Loucy (cell line): ENCODE measurements around the gene ATP5MG.

Experiments
- H2AFZ ChIP-seq: fragments of 200-600 bp; sonication (generic); 2 replicates; pipeline ENCODE4 v1.6.0; 2016; ENCODE audit warnings: antibody characterized with exemption, mild to moderate bottlenecking, low read length, moderate library complexity
- H3F3A ChIP-seq: fragments of 200-600 bp; 2 replicates; pipeline ENCODE4 v1.6.0; 2016; ENCODE audit warnings: antibody characterized with exemption, low read depth, mild to moderate bottlenecking
- H3K27me3 ChIP-seq: fragments of 200-600 bp; sonication (generic); 2 replicates; pipeline ENCODE4 v1.6.1; 2014; ENCODE audit warnings: low read length, mild to moderate bottlenecking; ENCODE audit not compliant: insufficient read depth, poor library complexity, severe bottlenecking
- H3K36me3 ChIP-seq: fragments of 200-600 bp; sonication (generic); 2 replicates; pipeline ENCODE4 v1.6.1; 2016; ENCODE audit warnings: low read length; ENCODE audit not compliant: insufficient read depth
- H3K4me1 ChIP-seq: fragments of 200-600 bp; sonication (generic); 2 replicates; pipeline ENCODE4 v1.5.1; 2014; ENCODE audit warnings: low read length, mild to moderate bottlenecking; ENCODE audit not compliant: insufficient read depth, poor library complexity, severe bottlenecking
- H3K4me2 ChIP-seq: fragments of 200-600 bp; sonication (generic); 2 replicates; pipeline ENCODE4 v1.6.0; 2014; ENCODE audit warnings: antibody characterized with exemption, low read length, low read depth, mild to moderate bottlenecking; ENCODE audit not compliant: poor library complexity, severe bottlenecking
- H3K4me3 ChIP-seq: fragments of 200-600 bp; sonication (generic); 2 replicates; pipeline ENCODE4 v1.5.1; 2014; ENCODE audit warnings: low read length, mild to moderate bottlenecking, mixed read lengths; ENCODE audit not compliant: poor library complexity, severe bottlenecking
- H3K79me2 ChIP-seq: fragments of 200-600 bp; sonication (generic); 2 replicates; pipeline ENCODE4 v1.6.1; 2014; ENCODE audit warnings: low read length; ENCODE audit not compliant: insufficient read depth
- H3K9ac ChIP-seq: fragments of 200-600 bp; sonication (generic); 2 replicates; pipeline ENCODE4 v1.6.0; 2014; ENCODE audit warnings: mild to moderate bottlenecking, low read depth, low read length, moderate library complexity; ENCODE audit not compliant: poor library complexity, severe bottlenecking
- H3K9me2 ChIP-seq: fragments of 200-600 bp; sonication (generic); replicated peaks from 2 replicates; pipeline ENCODE4 v1.6.1; 2016; ENCODE audit warnings: low read depth, low read length, mixed read lengths
- H3K9me3 ChIP-seq: fragments of 200-600 bp; sonication (generic); 2 replicates; pipeline ENCODE4 v1.6.1; 2014; ENCODE audit warnings: mild to moderate bottlenecking, antibody characterized with exemption, low read length, low read depth; ENCODE audit not compliant: insufficient read depth
- H4K20me1 ChIP-seq: fragments of 200-600 bp; sonication (generic); 2 replicates; pipeline ENCODE4 v1.6.0; 2014; ENCODE audit warnings: antibody characterized with exemption, low read length, mild to moderate bottlenecking; ENCODE audit not compliant: insufficient read depth, poor library complexity, severe bottlenecking
- CTCF ChIP-seq: fragments of 200-600 bp; sonication (generic); conservative IDR thresholded peaks from 2 replicates; pipeline ENCODE4 v1.5.1; 2014; ENCODE audit warnings: mild to moderate bottlenecking, antibody characterized with exemption, low read length
- EZH2phosphoT487 ChIP-seq: fragments of 200-600 bp; IDR thresholded peaks from 2 replicates; pipeline ENCODE4 v1.6.1; 2018; ENCODE audit warnings: antibody characterized with exemption, mild to moderate bottlenecking, moderate library complexity, borderline replicate concordance

Gene ATP5MG

DNA sequence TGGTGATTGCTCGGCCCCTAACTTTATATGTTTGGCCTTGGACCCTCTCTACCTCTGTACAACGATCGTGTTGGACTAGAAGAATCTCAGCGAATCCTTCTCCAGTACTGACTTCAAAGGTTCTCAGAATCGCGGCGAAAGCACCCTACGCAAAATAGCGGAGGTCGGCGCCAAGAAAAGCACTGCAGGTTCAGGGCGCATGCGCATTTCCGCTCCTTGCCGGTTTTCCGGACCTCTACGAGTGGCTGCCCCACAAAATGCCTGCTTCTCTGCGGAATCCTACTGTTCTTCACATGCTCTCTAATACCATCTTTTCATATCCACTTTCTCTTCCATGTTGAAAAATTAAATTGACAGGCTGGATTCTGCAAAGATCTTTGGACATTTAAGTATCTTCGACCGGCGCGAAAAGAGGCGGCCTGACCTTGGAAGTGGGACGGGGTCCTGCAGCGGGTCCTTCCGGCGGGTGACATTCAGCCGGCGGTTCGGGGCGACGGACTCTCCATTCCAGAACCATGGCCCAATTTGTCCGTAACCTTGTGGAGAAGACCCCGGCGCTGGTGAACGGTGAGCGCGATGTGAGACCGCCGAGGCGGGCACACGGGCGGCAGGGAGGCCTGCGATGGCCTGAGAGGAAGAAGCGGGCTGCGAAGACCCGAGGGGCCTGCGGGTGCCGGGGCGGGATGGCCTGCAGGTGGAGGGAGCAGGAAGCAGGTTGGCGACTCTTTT lies at the start of gene ATP5MG:
TSS of gene ATP5MG (plus strand) at position 456 of the 729 bp plus-strand sequence. CDS start at position 516, 60 bp downstream.
- Histone ChIP-seq H3K36me3 (peaks cover 10% of the 10 kb centered on the region; the same call in 1 of the 2 replicates), H3K4me2 (peak within 1 kb of the TSS; percentile 85), H3K4me3 (peak within 1 kb of the TSS; percentile 92), H3F3A (no peaks in the 10 kb centered on the region), H3K27me3 (no peaks in the 10 kb centered on the region), H2AFZ (peak within 1 kb of the TSS; percentile 88), H3K4me1 (peaks cover 38% of the 10 kb centered on the region), H3K79me2 (peaks cover 58% of the 10 kb centered on the region), H3K9me2 (no peaks in the 10 kb centered on the region), H3K9me3 (no peaks in the 10 kb centered on the region), H4K20me1 (peaks cover 46% of the 10 kb centered on the region), H3K9ac (peak within 1 kb of the TSS; percentile 84)
- TF ChIP-seq EZH2phosphoT487 (no peak), CTCF (peak; percentile 20; the same call in 1 of the 2 replicates)

DNA sequence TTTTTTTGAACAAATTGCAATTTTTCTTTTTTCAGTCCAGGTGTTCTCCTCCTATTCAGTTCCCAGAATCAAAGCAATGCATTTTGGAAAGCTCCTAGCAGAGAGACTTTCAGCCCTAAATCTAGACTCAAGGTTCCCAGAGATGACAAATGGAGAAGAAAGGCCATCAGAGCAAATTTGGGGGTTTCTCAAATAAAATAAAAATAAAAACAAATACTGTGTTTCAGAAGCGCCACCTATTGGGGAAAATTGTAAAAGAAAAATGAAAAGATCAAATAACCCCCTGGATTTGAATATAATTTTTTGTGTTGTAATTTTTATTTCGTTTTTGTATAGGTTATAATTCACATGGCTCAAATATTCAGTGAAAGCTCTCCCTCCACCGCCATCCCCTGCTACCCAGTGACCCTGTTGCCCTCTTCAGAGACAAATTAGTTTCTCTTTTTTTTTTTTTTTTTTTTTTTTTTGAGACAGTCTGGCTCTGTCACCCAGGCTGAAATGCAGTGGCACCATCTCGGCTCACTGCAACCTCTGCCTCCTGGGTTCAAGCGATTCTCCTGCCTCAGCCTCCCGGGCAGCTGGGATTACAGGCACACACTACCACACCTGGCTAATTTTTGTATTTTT lies 48.2 kb upstream of the ATP5MG start:
- H2AFZ ChIP-seq, result no peak overlapping the region
- no peak overlapping the region for H3K4me3 ChIP-seq
- H3F3A ChIP-seq, result peaks cover 11% of the 10 kb centered on the region; the same call in 1 of the 2 replicates
- no peak overlapping the region for H3K9ac ChIP-seq
- no peaks in the 10 kb centered on the region for H3K9me2 ChIP-seq
- H3K36me3 ChIP-seq, result peaks cover 39% of the 10 kb centered on the region
- peaks cover 23% of the 10 kb centered on the region for H3K79me2 ChIP-seq
- H3K27me3 ChIP-seq, result no peaks in the 10 kb centered on the region
- H3K4me2 ChIP-seq, result no peak overlapping the region
- H3K4me1 ChIP-seq, result peaks cover 12% of the 10 kb centered on the region
- no peaks in the 10 kb centered on the region for H4K20me1 ChIP-seq
- no peaks in the 10 kb centered on the region for H3K9me3 ChIP-seq
- TF ChIP-seq EZH2phosphoT487 (no peak), CTCF (peak; percentile 74)

GRCh38 chr11:118358071-118358470 lies 43.3 kb upstream of the ATP5MG start:
- H3K4me3 ChIP-seq, result no peak overlapping the region
- peaks cover 4% of the 10 kb centered on the region for H4K20me1 ChIP-seq
- H3K4me2 ChIP-seq, result no peak overlapping the region
- peaks cover 36% of the 10 kb centered on the region for H3K4me1 ChIP-seq
- H3K9me2 ChIP-seq, result no peaks in the 10 kb centered on the region
- H3K27me3 ChIP-seq, result no peaks in the 10 kb centered on the region
- no peak overlapping the region for H3K9ac ChIP-seq
- H3K9me3 ChIP-seq, result no peaks in the 10 kb centered on the region
- peaks cover 36% of the 10 kb centered on the region for H3K79me2 ChIP-seq
- TF ChIP-seq EZH2phosphoT487, result no peak
- no peak for TF ChIP-seq CTCF
- H2AFZ ChIP-seq, result no peak overlapping the region
- peaks cover 5% of the 10 kb centered on the region; the same call in 1 of the 2 replicates for H3F3A ChIP-seq
- H3K36me3 ChIP-seq, result no peaks in the 10 kb centered on the region
